ENCODE data around the gene PPP1R15A.

DNA sequence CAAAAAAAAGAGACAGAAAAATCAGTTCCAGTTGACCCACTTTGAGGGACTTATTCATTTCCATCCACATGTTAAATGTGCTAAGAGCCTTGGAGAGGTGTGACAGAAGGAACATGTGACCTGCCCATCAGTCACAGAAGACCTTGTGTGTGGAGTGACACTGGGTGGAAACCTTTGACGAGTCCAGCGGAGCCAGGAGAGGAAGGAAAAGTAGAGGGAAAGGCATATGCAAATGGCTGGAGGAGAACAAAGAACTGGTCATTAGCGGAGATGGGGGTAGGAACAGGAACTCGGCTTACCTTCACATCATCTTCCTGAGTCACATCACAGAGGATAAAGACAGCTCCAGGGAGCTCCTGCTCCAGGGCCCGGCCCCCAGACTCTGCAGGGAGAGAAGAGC, 38.2 kb upstream of the PPP1R15A start:
- TF ChIP-seq, protein P1, sequence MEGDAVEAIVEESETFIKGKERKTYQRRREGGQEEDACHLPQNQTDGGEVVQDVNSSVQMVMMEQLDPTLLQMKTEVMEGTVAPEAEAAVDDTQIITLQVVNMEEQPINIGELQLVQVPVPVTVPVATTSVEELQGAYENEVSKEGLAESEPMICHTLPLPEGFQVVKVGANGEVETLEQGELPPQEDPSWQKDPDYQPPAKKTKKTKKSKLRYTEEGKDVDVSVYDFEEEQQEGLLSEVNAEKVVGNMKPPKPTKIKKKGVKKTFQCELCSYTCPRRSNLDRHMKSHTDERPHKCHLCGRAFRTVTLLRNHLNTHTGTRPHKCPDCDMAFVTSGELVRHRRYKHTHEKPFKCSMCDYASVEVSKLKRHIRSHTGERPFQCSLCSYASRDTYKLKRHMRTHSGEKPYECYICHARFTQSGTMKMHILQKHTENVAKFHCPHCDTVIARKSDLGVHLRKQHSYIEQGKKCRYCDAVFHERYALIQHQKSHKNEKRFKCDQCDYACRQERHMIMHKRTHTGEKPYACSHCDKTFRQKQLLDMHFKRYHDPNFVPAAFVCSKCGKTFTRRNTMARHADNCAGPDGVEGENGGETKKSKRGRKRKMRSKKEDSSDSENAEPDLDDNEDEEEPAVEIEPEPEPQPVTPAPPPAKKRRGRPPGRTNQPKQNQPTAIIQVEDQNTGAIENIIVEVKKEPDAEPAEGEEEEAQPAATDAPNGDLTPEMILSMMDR (IDR thresholded peaks at IDR 0.05 in 8 of 11, conservative IDR thresholded peaks at IDR 0.05 in 3 of 11), result no peak
- TF ChIP-seq POLR2AphosphoS5 (IDR thresholded peaks at IDR 0.05) (no peak), POLR2A (IDR thresholded peaks at IDR 0.05) (no peak)
